SK-N-SH (cell line): Measurements from ENCODE around the gene SRP54.

Source experiments
- CTCF ChIP-seq: fragments of 200-600 bp; sonication (generic); IDR thresholded peaks from 2 replicates; pipeline ENCODE4 v1.6.1; 2017; ENCODE audit warnings: antibody characterized with exemption, mild to moderate bottlenecking, moderate library complexity
- EP300 ChIP-seq, 2 experiments: IDR thresholded peaks; 2 replicates each; pipeline versions ENCODE4 v1.4.0 to v1.6.1; 2012; ENCODE audit warnings: borderline replicate concordance in 1 of 2, low read depth in 1 of 2, low read length in 1 of 2
- EZH2phosphoT487 ChIP-seq: fragments of 200-600 bp; sonication (generic); IDR thresholded peaks from 2 replicates; pipeline ENCODE4 v1.6.1; 2017; ENCODE audit warnings: low read depth, mixed run types, mild to moderate bottlenecking, antibody characterized with exemption, moderate library complexity, borderline replicate concordance
- FOXM1 ChIP-seq: IDR thresholded peaks from 2 replicates; pipeline ENCODE4 v1.4.0; 2012; ENCODE audit warnings: low read depth, mild to moderate bottlenecking
- MXI1 ChIP-seq: IDR thresholded peaks from 2 replicates; pipeline ENCODE4 v1.6.1; 2012; ENCODE audit warnings: mild to moderate bottlenecking, low read depth, low read length, improper control_type of control experiment
- RAD21 ChIP-seq: IDR thresholded peaks from 2 replicates; pipeline ENCODE4 v1.6.1; 2012; ENCODE audit warnings: mild to moderate bottlenecking, low read length
- REST ChIP-seq: IDR thresholded peaks from 2 replicates; pipeline ENCODE4 v1.6.1; 2012; ENCODE audit warnings: mild to moderate bottlenecking, low read depth, low read length, moderate library complexity
- RFX5 ChIP-seq: IDR thresholded peaks from 2 replicates; pipeline ENCODE4 v1.6.1; 2012; ENCODE audit warnings: mild to moderate bottlenecking, improper control_type of control experiment, low read length
- YY1 ChIP-seq: IDR thresholded peaks from 2 replicates; pipeline ENCODE4 v1.4.0; 2012; ENCODE audit warnings: low read depth, mild to moderate bottlenecking

- no peak for TF ChIP-seq RAD21
- no peak for TF ChIP-seq YY1
- TF ChIP-seq RFX5 = no peak
- TF ChIP-seq MXI1 = no peak
- TF ChIP-seq EZH2phosphoT487 = no peak
- no peak for TF ChIP-seq CTCF
- TF ChIP-seq EP300 (IDR thresholded peaks at IDR 0.05; ENCODE audit: borderline replicate concordance in 1 of 2, low read depth in 1 of 2, low read length in 1 of 2) = no peak
- no peak for TF ChIP-seq REST
- TF ChIP-seq FOXM1 = no peak
Observed at GRCh38 chr14:34946699-34947098, 36.1 kb upstream of the SRP54 start.
